CD14-positive monocyte (primary cell): ENCODE measurements around the gene QKI. TPM values are rescaled to one million over a fixed set of nuclear protein-coding genes. Genes with fewer than 3 reads are reported as not detected.

Source experiments
- DNase-seq, 3 donors: peaks; one replicate each; pipeline ENCODE4 v3.0.0-alpha.2; 2011 to 2022
- H2AFZ ChIP-seq: 2 replicates; pipeline ENCODE4 v1.6.0; 2012; ENCODE audit warnings: mild to moderate bottlenecking, low read depth, low read length, inconsistent platforms; ENCODE audit not compliant: insufficient read depth, poor library complexity, severe bottlenecking
- H3K27ac ChIP-seq, 2 donors: 1 replicate in 1 of 2; 2 replicates in 1 of 2; pipeline ENCODE4 v1.5.1; 2012 to 2013; ENCODE audit warnings: low read length in 2 of 2, control low read depth in 1 of 2, inconsistent platforms in 1 of 2, low read depth in 1 of 2, mild to moderate bottlenecking in 1 of 2
- H3K27me3 ChIP-seq, 2 donors: one replicate each; pipeline versions ENCODE4 v1.6.0 to v1.6.1; 2011 to 2013; ENCODE audit warnings: low read length in 2 of 2; ENCODE audit not compliant: control insufficient read depth in 2 of 2, insufficient read depth in 2 of 2
- H3K36me3 ChIP-seq, 2 donors: replicated peaks in 1 of 2; 1 replicate in 1 of 2; 2 replicates in 1 of 2; pipeline versions ENCODE4 v1.5.1 to v1.6.1; 2012 to 2013; ENCODE audit warnings: low read length in 2 of 2, control low read depth in 1 of 2, inconsistent platforms in 1 of 2, mild to moderate bottlenecking in 1 of 2; ENCODE audit not compliant: insufficient read depth in 2 of 2, control insufficient read depth in 1 of 2
- H3K4me1 ChIP-seq, 2 donors: 1 replicate in 1 of 2; 2 replicates in 1 of 2; pipeline versions ENCODE4 v1.5.1 to v1.6.1; 2012 to 2013; ENCODE audit warnings: low read length in 2 of 2, control low read depth in 1 of 2, inconsistent platforms in 1 of 2, mild to moderate bottlenecking in 1 of 2, moderate library complexity in 1 of 2; ENCODE audit not compliant: insufficient read depth in 2 of 2, control insufficient read depth in 1 of 2
- H3K4me2 ChIP-seq: replicated peaks from 2 replicates; pipeline ENCODE3; 2012; ENCODE audit warnings: low read length, moderate library complexity, mild to moderate bottlenecking; ENCODE audit not compliant: poor library complexity, severe bottlenecking; ENCODE audit errors: extremely low read depth
- H3K4me3 ChIP-seq, 3 experiments: fragments of 200-600 bp in 1 of 3; sonication (generic) in 1 of 3; replicated peaks in 1 of 3; 1 replicate in 2 of 3; 2 replicates in 1 of 3; pipeline ENCODE4 v1.5.1; 2011 to 2013; ENCODE audit warnings: low read length in 3 of 3, mild to moderate bottlenecking in 3 of 3, control low read depth in 2 of 3, low read depth in 2 of 3, inconsistent platforms in 1 of 3, moderate library complexity in 1 of 3
- H3K79me2 ChIP-seq: 2 replicates; pipeline ENCODE4 v1.6.0; 2012; ENCODE audit warnings: mild to moderate bottlenecking, control low read depth, inconsistent platforms, low read length, moderate library complexity; ENCODE audit not compliant: insufficient read depth
- H3K9ac ChIP-seq: 2 replicates; pipeline ENCODE4 v1.6.0; 2017; ENCODE audit warnings: low read length, mild to moderate bottlenecking; ENCODE audit not compliant: insufficient read depth, poor library complexity, severe bottlenecking
- H3K9me3 ChIP-seq, 2 donors: replicated peaks in 1 of 2; 1 replicate in 1 of 2; 2 replicates in 1 of 2; pipeline versions ENCODE4 v1.5.1 to v1.6.1; 2012 to 2013; ENCODE audit warnings: low read length in 2 of 2, control low read depth in 1 of 2; ENCODE audit not compliant: control insufficient read depth in 1 of 2, insufficient read depth in 1 of 2
- H4K20me1 ChIP-seq: 2 replicates; pipeline ENCODE4 v1.6.0; 2012; ENCODE audit warnings: mild to moderate bottlenecking, low read length, control low read depth, moderate library complexity; ENCODE audit not compliant: insufficient read depth
- H3K27ac Mint-ChIP-seq, 7 donors: one replicate each; pipeline ENCODE4 v1.8.0; 2020; ENCODE audit warnings: mild to moderate bottlenecking in 7 of 7, mixed read lengths in 7 of 7, moderate library complexity in 6 of 7, inconsistent platforms in 2 of 7
- H3K27me3 Mint-ChIP-seq, 3 donors: one replicate each; pipeline ENCODE4 v1.8.0; 2021 to 2022; ENCODE audit warnings: low read depth in 3 of 3, mild to moderate bottlenecking in 3 of 3, mixed read lengths in 3 of 3, moderate library complexity in 3 of 3, inconsistent platforms in 1 of 3
- H3K36me3 Mint-ChIP-seq, 2 donors: one replicate each; pipeline ENCODE4 v1.8.0; 2020; ENCODE audit warnings: mixed read lengths in 2 of 2, inconsistent platforms in 1 of 2, mild to moderate bottlenecking in 1 of 2
- H3K4me1 Mint-ChIP-seq: one replicate; pipeline ENCODE4 v1.8.0; 2020; ENCODE audit warnings: mild to moderate bottlenecking, mixed read lengths
- H3K4me3 Mint-ChIP-seq, 2 donors: one replicate each; pipeline ENCODE4 v1.8.0; 2020; ENCODE audit warnings: mild to moderate bottlenecking in 2 of 2, mixed read lengths in 2 of 2, moderate library complexity in 1 of 2
- H3K9me3 Mint-ChIP-seq, 7 donors: one replicate each; pipeline ENCODE4 v1.8.0; 2020 to 2022; ENCODE audit warnings: mixed read lengths in 7 of 7, mild to moderate bottlenecking in 6 of 7, moderate library complexity in 6 of 7, inconsistent platforms in 2 of 7
- CTCF ChIP-seq: fragments of 200-600 bp; IDR thresholded peaks from one replicate; pipeline ENCODE4 v1.8.0; 2022; ENCODE audit warnings: antibody characterized with exemption, mild to moderate bottlenecking
- WGBS: methylation state at CpG from one replicate; pipeline ENCODE4 v1.1.5; 2013; ENCODE audit warnings: missing lambda C conversion rate; ENCODE audit not compliant: insufficient coverage; 5-methylcytosine and 5-hydroxymethylcytosine counted together
- intact Hi-C, 2 donors: fragments of 100-400 bp; cut with micrococcal nuclease; formaldehyde crosslinking; loops; one replicate each; pipeline versions ENCODE4 v1.15.0 to v1.15.1; 2023
- polyA plus RNA-seq, 3 donors: library from polyadenylated mRNA; depleted of rRNA in 1 of 3; unstranded in 2 of 3; stranded (reverse) in 1 of 3; fragments of 300-500 nt in 2 of 3; fragments of >200 nt in 1 of 3; fragmentation: Illumina TruSeq in 2 of 3; gene quantifications; 1 replicate in 2 of 3; 2 replicates in 1 of 3; pipeline ENCODE4 v1.2.3, GENCODE V29; 2012 to 2021

The QKI gene
- polyA plus RNA-seq, 3 donors = 24.3 to 154 (median 71.8) TPM

DNA sequence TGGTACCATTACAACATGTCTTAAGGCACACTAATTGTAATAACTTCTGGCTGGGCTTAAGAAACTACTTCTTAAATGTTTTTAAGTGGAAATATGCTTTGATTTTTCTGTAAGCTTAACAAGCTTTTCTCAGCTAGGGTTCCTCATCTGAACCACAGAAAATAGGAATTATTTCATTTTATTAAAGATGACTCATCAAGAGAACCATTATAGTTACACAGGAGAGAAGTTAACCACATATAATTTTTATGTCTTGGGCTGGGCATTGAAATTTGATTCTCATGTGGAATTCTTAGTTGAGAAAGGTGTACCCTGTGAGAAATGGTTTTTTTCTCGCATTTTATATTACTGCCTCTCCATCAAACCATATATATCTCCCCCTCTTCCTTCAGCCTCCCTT, 75.1 kb downstream of the QKI start:
- Histone ChIP-seq H3K9ac (no peak overlapping the region), H4K20me1 (peaks cover 100% of the 10 kb centered on the region), H3K4me3 (no peak overlapping the region), H3K27me3 (no peaks in the 10 kb centered on the region), H3K4me2 (no peak overlapping the region), H3K36me3 (no peaks in the 10 kb centered on the region), H2AFZ (no peak overlapping the region), H3K4me1 (peaks cover 35 to 54% of the 10 kb centered on the region in 2 donors), H3K9me3 (no peaks in the 10 kb centered on the region), H3K79me2 (peaks cover 100% of the 10 kb centered on the region), H3K27ac (peak overlapping the region in 1 of 2 donors; percentile 6)
- Mint-ChIP-seq H3K4me1 (peaks cover 62% of the 10 kb centered on the region), H3K36me3 (peaks cover 8 to 10% of the 10 kb centered on the region in 2 donors), H3K4me3 (no peak overlapping the region), H3K9me3 (no peaks in the 10 kb centered on the region), H3K27me3 (no peaks in the 10 kb centered on the region), H3K27ac (no peak overlapping the region)
- intact Hi-C loops = no loop called here
- no CpG with 5 or more reads among the region's 1 CpG for WGBS
- no peak for TF ChIP-seq CTCF
- peak in 1 of 3 donors; percentile 5 for DNase-seq

DNA sequence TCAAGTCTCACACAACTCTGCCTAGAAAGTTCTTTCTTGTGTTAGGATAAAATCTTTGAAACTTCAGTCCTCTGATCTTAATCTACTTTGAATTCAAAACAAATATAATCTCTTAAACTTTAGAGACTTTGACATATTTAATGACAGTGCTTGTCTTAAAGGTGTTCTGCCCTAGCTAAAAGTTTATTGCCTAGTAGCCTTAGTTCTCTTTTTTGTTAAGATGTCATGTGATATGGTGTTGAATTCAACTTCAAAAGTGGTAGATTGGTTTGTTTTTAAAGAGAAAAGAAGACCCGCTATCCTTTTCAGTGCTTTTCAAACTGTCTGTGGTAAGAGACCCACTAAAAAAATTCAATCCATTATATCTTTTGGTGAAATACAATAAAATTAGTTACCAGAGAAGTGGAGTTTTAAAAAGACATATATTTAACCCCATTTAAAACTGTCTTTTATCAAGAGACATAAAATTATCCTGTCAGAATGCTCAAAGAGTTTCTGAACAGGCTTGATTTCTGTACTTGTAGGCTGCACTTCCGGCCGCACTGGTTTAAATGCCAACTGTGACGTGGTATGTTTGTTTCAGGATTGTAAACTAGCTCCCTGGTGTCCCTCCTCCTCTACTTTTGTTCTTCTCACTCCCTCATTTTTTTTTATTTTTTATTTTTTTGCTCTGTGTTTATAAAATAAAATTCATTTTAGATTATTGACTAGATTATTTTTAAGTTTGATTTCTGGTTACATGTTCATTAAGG, 76.5 kb downstream of the QKI start:
- no peak overlapping the region for H2AFZ ChIP-seq
- H3K27ac ChIP-seq = peak overlapping the region in 1 of 2 donors; percentile 28
- peaks cover 7% of the 10 kb centered on the region in 2 donors for H3K36me3 Mint-ChIP-seq
- H3K9me3 ChIP-seq = no peaks in the 10 kb centered on the region
- WGBS = no CpG with 5 or more reads among the region's 4 CpGs
- peaks cover 100% of the 10 kb centered on the region for H4K20me1 ChIP-seq
- H3K9me3 Mint-ChIP-seq = no peaks in the 10 kb centered on the region
- intact Hi-C loops = no loop called here
- no peaks in the 10 kb centered on the region for H3K27me3 ChIP-seq
- H3K27me3 Mint-ChIP-seq = no peaks in the 10 kb centered on the region
- TF ChIP-seq CTCF = no peak
- peak overlapping the region in 3 of 7 donors; percentile 25 to 36 (median 28) for H3K27ac Mint-ChIP-seq
- H3K9ac ChIP-seq = no peak overlapping the region
- H3K4me3 Mint-ChIP-seq = no peak overlapping the region
- H3K36me3 ChIP-seq = no peaks in the 10 kb centered on the region
- no peak for DNase-seq
- H3K79me2 ChIP-seq = peaks cover 100% of the 10 kb centered on the region
- no peak overlapping the region for H3K4me3 ChIP-seq
- H3K4me1 Mint-ChIP-seq = peaks cover 52% of the 10 kb centered on the region
- H3K4me2 ChIP-seq = no peak overlapping the region
- H3K4me1 ChIP-seq = peaks cover 24 to 40% of the 10 kb centered on the region in 2 donors
